DND-41 (cell line): ENCODE data around the gene HOXA13.

ENCODE experiments used
- EZH2 ChIP-seq: IDR thresholded peaks from 3 replicates; pipeline ENCODE4 v1.6.1; 2012; ENCODE audit warnings: borderline replicate concordance, low read depth, mild to moderate bottlenecking, moderate library complexity, low read length, inconsistent platforms; ENCODE audit not compliant: severe bottlenecking
- TF ChIP-seq, protein P1 (sequence below): IDR thresholded peaks from 2 replicates; pipeline ENCODE4 v1.5.1; 2012; ENCODE audit warnings: borderline replicate concordance, low read length, moderate library complexity, mild to moderate bottlenecking; ENCODE audit not compliant: poor library complexity, severe bottlenecking; ENCODE audit errors: extremely low read depth

DNA sequence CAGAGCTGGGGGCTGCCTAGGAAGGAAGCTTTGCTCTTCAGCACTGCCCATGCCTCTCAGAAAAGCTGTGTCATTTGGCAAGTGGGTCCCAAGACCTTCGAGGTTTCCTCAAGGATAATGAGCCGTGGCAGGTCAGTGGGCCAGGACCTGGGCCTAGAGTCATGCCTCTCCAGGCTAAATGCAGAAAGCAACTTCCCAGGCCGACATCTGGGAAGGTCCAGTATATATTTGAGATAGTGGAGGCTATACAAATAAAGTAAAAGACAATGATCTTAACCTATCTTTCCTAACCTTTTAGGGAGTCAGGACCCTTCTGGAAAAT, 23.4 kb downstream of the HOXA13 start:
- TF ChIP-seq, protein P1, sequence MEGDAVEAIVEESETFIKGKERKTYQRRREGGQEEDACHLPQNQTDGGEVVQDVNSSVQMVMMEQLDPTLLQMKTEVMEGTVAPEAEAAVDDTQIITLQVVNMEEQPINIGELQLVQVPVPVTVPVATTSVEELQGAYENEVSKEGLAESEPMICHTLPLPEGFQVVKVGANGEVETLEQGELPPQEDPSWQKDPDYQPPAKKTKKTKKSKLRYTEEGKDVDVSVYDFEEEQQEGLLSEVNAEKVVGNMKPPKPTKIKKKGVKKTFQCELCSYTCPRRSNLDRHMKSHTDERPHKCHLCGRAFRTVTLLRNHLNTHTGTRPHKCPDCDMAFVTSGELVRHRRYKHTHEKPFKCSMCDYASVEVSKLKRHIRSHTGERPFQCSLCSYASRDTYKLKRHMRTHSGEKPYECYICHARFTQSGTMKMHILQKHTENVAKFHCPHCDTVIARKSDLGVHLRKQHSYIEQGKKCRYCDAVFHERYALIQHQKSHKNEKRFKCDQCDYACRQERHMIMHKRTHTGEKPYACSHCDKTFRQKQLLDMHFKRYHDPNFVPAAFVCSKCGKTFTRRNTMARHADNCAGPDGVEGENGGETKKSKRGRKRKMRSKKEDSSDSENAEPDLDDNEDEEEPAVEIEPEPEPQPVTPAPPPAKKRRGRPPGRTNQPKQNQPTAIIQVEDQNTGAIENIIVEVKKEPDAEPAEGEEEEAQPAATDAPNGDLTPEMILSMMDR = no peak
- TF ChIP-seq EZH2 = no peak
